Left lung (tissue), 10 donors: Measurements from ENCODE around the gene SORCS1. TPM values are rescaled to one million over a fixed set of nuclear protein-coding genes. Genes with fewer than 3 reads are reported as not detected.
A peak's percentile ranks its signal among the peaks of the same experiment; 100 is the strongest.

ENCODE experiments used
- ATAC-seq: fragments of 200-7000 bp; cut with Tn5 transposase; one replicate; pipeline ENCODE4 v1.9.1; 2020; ENCODE audit warnings: moderate library complexity
- DNase-seq, 4 donors: peaks; one replicate each; pipeline ENCODE4 v3.0.0-alpha.2; 2013 to 2020
- H3K27ac ChIP-seq, 2 donors: fragments of 200-600 bp; sonication (generic) in 1 of 2; one replicate each; pipeline versions ENCODE4 v1.5.0 to v1.8.0; 2020 to 2021
- H3K27me3 ChIP-seq, 2 donors: fragments of 200-600 bp; sonication (generic) in 1 of 2; one replicate each; pipeline versions ENCODE4 v1.5.0 to v1.8.0; 2020 to 2021
- H3K36me3 ChIP-seq, 2 donors: fragments of 200-600 bp; sonication (generic) in 1 of 2; one replicate each; pipeline versions ENCODE4 v1.5.0 to v1.8.0; 2020 to 2021
- H3K4me1 ChIP-seq, 2 donors: fragments of 200-600 bp; one replicate each; pipeline ENCODE4 v1.8.0; 2021
- H3K4me3 ChIP-seq, 2 donors: fragments of 200-600 bp; sonication (generic) in 1 of 2; one replicate each; pipeline versions ENCODE4 v1.5.0 to v1.8.0; 2020 to 2021; ENCODE audit warnings: mild to moderate bottlenecking in 1 of 2
- H3K9me3 ChIP-seq, 2 donors: fragments of 200-600 bp; sonication (generic) in 1 of 2; one replicate each; pipeline versions ENCODE4 v1.5.0 to v1.8.0; 2020 to 2021
- intact Hi-C, 2 donors: fragments of 100-400 bp; cut with DNase I; formaldehyde crosslinking; loops; one replicate each; pipeline versions ENCODE4 v1.11.2 to v1.14.2; 2022
- polyA plus RNA-seq, 6 donors: library from polyadenylated mRNA; unstranded; fragments of 120-200 nt; gene quantifications; one replicate each; pipeline ENCODE4 v1.2.1, GENCODE V29; 2013; ENCODE audit not compliant: insufficient read length in 6 of 6
- total RNA-seq, 2 donors: library from RNA; stranded (reverse); fragmentation: NEBNext Ultra II Directional; extraction: Animal tissue kit (Norgen Biotek cat#: 25700); gene quantifications; one replicate each; pipeline ENCODE4 v1.2.1, GENCODE V29; 2021
- TF ChIP-seq, protein P1 (sequence below), 2 donors: fragments of 200-600 bp; sonication (generic) in 1 of 2; IDR thresholded peaks; one replicate each; pipeline versions ENCODE4 v1.5.0 to v1.8.0; 2021; ENCODE audit warnings: antibody characterized with exemption in 2 of 2
- donor health status: DM: no; HTN: yes; CAD: no.
- donor health status: DM: no; HTN: no; CAD: no.

The SORCS1 gene
- total and polyA plus RNA-seq, 8 donors: 0.03 to 0.72 (median 0.21) TPM

DNA sequence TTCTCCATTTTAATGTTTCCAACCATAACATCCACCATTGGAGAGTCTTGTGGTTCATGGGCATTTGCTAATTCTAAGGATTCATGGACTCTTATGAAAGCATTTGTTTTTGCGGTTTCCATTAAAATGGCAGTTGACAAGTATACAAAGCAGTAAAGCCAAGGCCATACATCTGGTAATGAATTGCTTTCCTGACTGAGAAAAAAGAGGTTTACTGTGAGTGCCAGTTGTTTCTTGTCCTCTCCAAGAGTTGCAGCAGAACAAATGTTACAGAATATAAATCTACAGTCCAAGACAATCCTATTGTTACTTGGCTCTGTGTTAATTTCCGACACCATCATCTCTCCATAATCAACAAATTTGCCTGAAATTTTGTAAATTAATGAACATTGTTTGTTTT is 261.3 kb downstream of the SORCS1 start:
- intact Hi-C loops: no loop called here
- H3K27me3 ChIP-seq: no peaks in the 10 kb centered on the region
- ATAC-seq (no peak), DNase-seq (no peak)
- no peaks in the 10 kb centered on the region for H3K9me3 ChIP-seq
- no peak overlapping the region for H3K27ac ChIP-seq
- H3K36me3 ChIP-seq: no peaks in the 10 kb centered on the region
- no peaks in the 10 kb centered on the region for H3K4me1 ChIP-seq
- TF ChIP-seq, protein P1, sequence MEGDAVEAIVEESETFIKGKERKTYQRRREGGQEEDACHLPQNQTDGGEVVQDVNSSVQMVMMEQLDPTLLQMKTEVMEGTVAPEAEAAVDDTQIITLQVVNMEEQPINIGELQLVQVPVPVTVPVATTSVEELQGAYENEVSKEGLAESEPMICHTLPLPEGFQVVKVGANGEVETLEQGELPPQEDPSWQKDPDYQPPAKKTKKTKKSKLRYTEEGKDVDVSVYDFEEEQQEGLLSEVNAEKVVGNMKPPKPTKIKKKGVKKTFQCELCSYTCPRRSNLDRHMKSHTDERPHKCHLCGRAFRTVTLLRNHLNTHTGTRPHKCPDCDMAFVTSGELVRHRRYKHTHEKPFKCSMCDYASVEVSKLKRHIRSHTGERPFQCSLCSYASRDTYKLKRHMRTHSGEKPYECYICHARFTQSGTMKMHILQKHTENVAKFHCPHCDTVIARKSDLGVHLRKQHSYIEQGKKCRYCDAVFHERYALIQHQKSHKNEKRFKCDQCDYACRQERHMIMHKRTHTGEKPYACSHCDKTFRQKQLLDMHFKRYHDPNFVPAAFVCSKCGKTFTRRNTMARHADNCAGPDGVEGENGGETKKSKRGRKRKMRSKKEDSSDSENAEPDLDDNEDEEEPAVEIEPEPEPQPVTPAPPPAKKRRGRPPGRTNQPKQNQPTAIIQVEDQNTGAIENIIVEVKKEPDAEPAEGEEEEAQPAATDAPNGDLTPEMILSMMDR (IDR thresholded peaks at IDR 0.05): no peak
- H3K4me3 ChIP-seq: no peak overlapping the region

DNA sequence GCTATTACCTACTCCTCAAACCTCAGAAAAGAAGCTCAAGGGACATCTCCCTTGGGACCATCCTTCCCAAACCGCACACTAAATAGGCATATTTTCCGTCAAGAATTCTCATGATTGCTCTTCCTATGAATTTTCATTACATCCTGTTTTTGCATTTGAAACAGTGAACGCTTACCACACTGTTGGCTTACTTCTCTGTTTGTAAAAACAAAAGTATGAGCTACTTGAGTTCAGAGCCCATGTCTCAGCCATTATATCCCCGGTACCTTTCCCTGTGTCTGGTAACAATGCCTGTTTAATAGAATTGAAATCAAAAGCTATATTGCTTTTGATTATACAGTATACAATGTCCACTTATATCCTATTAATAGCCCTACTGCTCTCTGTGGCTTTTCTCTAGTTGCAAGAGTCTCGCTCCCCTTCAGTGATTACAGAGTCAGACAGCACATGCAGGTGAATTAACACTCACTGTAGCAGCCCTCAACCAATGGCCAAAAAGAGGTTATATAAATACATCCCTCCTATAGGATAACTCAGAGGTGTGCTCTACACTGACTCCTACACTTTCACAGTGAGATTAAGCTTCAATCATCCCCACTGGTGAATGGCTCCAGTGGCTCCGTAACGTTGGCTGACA is 264.4 kb downstream of the SORCS1 start:
- intact Hi-C loops: no loop called here
- H3K4me3 ChIP-seq: no peak overlapping the region

DNA sequence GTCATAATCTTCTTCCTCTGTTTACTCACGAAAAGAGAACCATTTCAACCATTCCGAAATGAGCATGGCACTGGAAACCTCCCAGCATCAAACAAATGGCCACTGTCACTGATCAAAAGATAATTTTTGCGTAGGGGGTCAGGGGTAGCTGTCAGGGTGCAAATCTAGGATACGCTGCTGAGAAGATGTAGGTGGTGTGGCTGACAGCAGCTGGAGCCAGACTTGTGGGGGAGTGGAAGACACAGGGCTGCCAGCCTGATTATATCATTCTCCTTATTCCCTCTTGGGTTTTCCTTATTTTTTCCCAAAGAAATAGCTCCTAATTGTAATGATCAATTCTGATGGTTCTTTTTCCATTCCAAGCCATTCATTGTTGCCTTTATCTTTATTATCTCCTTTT is 266.1 kb downstream of the SORCS1 start:
- Histone ChIP-seq H3K27ac (no peak overlapping the region), H3K9me3 (no peaks in the 10 kb centered on the region), H3K4me3 (no peak overlapping the region), H3K27me3 (no peaks in the 10 kb centered on the region), H3K36me3 (no peaks in the 10 kb centered on the region), H3K4me1 (no peaks in the 10 kb centered on the region)
- DNase-seq (peak in 1 of 4 donors; percentile 2), ATAC-seq (no peak)
- intact Hi-C loops: no loop called here
- TF ChIP-seq, protein P1 (IDR thresholded peaks at IDR 0.05): no peak

More for the DNA sequence above, 264.4 kb downstream of the SORCS1 start:
- ATAC-seq (no peak), DNase-seq (no peak)
- TF ChIP-seq, protein P1 (IDR thresholded peaks at IDR 0.05): no peak
- Histone ChIP-seq H3K27ac (no peak overlapping the region), H3K27me3 (no peaks in the 10 kb centered on the region), H3K9me3 (no peaks in the 10 kb centered on the region), H3K4me1 (no peaks in the 10 kb centered on the region), H3K36me3 (no peaks in the 10 kb centered on the region)

DNA sequence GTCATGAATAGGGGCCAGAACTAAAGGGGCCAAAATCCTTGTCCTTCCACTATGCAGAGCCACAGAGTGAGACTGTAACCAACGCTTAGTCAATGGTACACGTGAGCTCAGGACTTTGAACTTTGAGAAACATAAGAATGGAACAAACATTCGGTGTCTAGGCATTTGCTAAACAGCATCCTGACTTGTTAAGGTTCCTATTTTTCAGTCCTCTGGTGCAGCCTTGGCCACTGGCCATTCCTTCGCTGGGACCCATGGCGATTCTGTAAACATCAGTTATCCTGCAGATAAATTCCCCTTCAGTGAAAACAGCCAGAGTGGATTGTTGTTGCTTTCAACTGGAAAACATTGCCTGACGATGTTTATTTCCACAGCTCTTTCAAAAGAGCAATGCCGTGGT is 266.8 kb downstream of the SORCS1 start:
- Histone ChIP-seq H3K27ac (no peak overlapping the region), H3K9me3 (no peaks in the 10 kb centered on the region), H3K36me3 (no peaks in the 10 kb centered on the region), H3K4me1 (no peaks in the 10 kb centered on the region), H3K4me3 (no peak overlapping the region), H3K27me3 (no peaks in the 10 kb centered on the region)
- ATAC-seq: no peak
- peak in 2 of 4 donors; percentile 45 to 64 for DNase-seq
- TF ChIP-seq, protein P1 (IDR thresholded peaks at IDR 0.05): no peak
- intact Hi-C loops: no loop called here

DNA sequence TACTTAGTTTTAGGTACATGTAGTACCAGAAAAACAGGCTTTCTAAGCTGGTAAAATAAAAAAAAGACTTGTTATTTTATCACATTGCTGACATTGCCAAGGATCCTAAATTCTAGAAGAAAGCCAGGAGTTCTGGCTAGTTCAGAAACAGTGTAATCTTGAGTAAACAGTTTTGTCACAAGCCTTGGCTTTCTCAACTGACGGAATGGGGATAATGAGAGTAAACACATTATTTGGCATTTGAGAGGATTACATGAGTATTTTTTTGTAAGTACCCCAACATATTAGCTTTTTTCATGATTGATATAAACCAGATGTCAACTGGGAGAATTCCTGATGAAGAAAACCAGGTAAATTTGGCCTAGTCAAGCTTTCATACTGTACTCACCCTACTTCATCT is 269.8 kb downstream of the SORCS1 start:
- no peak overlapping the region for H3K4me3 ChIP-seq
- no peak overlapping the region for H3K27ac ChIP-seq
- H3K9me3 ChIP-seq: no peaks in the 10 kb centered on the region
- intact Hi-C loops: no loop called here
- H3K4me1 ChIP-seq: no peaks in the 10 kb centered on the region
- DNase-seq (peak in 2 of 4 donors; percentile 65), ATAC-seq (no peak)
- no peaks in the 10 kb centered on the region for H3K27me3 ChIP-seq
- H3K36me3 ChIP-seq: no peaks in the 10 kb centered on the region
- TF ChIP-seq, protein P1 (IDR thresholded peaks at IDR 0.05): no peak
